ENCODE measurements around the gene RASL11B.

GRCh38 chr4:52884994-52885393 is 22.9 kb downstream of the RASL11B start:
- no peak for TF ChIP-seq CTCF (IDR thresholded peaks at IDR 0.05)
- no peak for TF ChIP-seq POLR2A (IDR thresholded peaks at IDR 0.05)
